Right lobe of liver (tissue), 6 donors: Measurements from ENCODE around the gene CYP39A1. TPM values are rescaled to one million over a fixed set of nuclear protein-coding genes. Genes with fewer than 3 reads are reported as not detected.

Experiments
- ATAC-seq, 4 donors: fragments of 200-7000 bp; cut with Tn5 transposase; one replicate each; pipeline ENCODE4 v1.9.1; 2020; ENCODE audit warnings: mild to moderate bottlenecking in 4 of 4, moderate library complexity in 4 of 4
- DNase-seq, 3 donors: peaks; one replicate each; pipeline ENCODE4 v3.0.0-alpha.2; 2020
- H3K27ac ChIP-seq, 3 donors: fragments of 200-600 bp; one replicate each; pipeline ENCODE4 v1.8.0; 2022
- H3K27me3 ChIP-seq, 2 donors: fragments of 200-600 bp; one replicate each; pipeline ENCODE4 v1.8.0; 2022
- H3K36me3 ChIP-seq, 4 donors: fragments of 200-600 bp; sonication (generic) in 1 of 4; one replicate each; pipeline versions ENCODE4 v1.5.1 to v1.8.0; 2017 to 2022; ENCODE audit warnings: control low read depth in 1 of 4
- H3K4me1 ChIP-seq, 4 donors: fragments of 200-600 bp; sonication (generic) in 1 of 4; one replicate each; pipeline versions ENCODE4 v1.5.1 to v1.8.0; 2017 to 2022; ENCODE audit warnings: control low read depth in 1 of 4
- H3K4me3 ChIP-seq, 3 donors: fragments of 200-600 bp; one replicate each; pipeline ENCODE4 v1.8.0; 2022
- H3K9me3 ChIP-seq, 4 donors: fragments of 200-600 bp; sonication (generic) in 1 of 4; one replicate each; pipeline versions ENCODE4 v1.5.1 to v1.8.0; 2017 to 2022; ENCODE audit warnings: control low read depth in 1 of 4
- POLR2A ChIP-seq: fragments of 450-650 bp; IDR thresholded peaks from one replicate; pipeline ENCODE4 v1.6.1; 2017; ENCODE audit warnings: antibody characterized with exemption, mild to moderate bottlenecking
- WGBS: methylation state at CpG from one replicate; pipeline ENCODE4 v1.1.6; 2018; ENCODE audit warnings: low coverage, low lambda C conversion rate; ENCODE audit not compliant: insufficient coverage; ENCODE audit errors: missing lambda C conversion rate; 5-methylcytosine and 5-hydroxymethylcytosine counted together
- intact Hi-C, 2 donors: fragments of 100-400 bp; cut with DNase I; formaldehyde crosslinking; loops; one replicate each; pipeline versions ENCODE4 v1.11.2 to v1.14.1; 2022
- total RNA-seq, 6 experiments: library from RNA; depleted of rRNA in 2 of 6; stranded (reverse); fragments of >200 nt in 2 of 6; fragmentation: NEBNext Ultra II Directional in 3 of 6; extraction: Animal tissue kit (Norgen Biotek cat#: 25700) in 3 of 6; gene quantifications; one replicate each; pipeline versions ENCODE4 v1.1.0 to v1.2.4, GENCODE V29; 2016 to 2023
- TF ChIP-seq, protein P1 (sequence below), 4 donors: fragments of 200-600 bp in 3 of 4; fragments of 450-650 bp in 1 of 4; IDR thresholded peaks; one replicate each; pipeline versions ENCODE4 v1.5.1 to v1.8.0; 2016 to 2022; ENCODE audit warnings: antibody characterized with exemption in 4 of 4, mild to moderate bottlenecking in 2 of 4
- donor health status: DM: no; HTN: yes; CAD: no.
- donor health status: DM: no; HTN: no; CAD: no.
- donor health status: DM: no; HTN: no; CAD: no.
- donor health status: DM: no; HTN: yes; CAD: no.
- donor health status: DM: no; HTN: yes; CAD: no.

CYP39A1 gene
- total RNA-seq, 6 experiments from 2014 or later: 21.2 to 59.7 (median 37.2) TPM

DNA sequence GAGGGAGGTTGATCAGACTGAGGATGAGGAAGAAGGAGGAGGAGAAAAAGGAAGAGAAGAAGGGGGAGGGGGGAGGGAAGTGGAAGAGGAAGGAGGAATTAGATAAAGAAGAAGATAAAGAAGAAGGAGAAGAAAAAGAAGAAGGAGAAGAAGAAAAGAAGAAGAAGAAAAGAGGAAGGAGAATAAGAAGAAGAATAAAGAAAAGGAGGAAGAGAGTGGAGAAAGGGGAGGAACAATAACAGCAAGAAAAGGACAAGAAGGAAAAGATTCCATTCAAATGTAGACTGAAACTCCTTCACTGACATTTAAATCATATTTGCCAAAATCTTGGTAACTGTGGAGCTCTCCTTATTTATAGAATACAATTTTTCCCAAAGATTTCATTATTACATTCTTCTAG, 127.0 kb downstream of the CYP39A1 start:
- no peaks in the 10 kb centered on the region for H3K9me3 ChIP-seq
- no peaks in the 10 kb centered on the region for H3K4me1 ChIP-seq
- no peak for ATAC-seq
- DNase-seq: no peak
- H3K27me3 ChIP-seq: no peaks in the 10 kb centered on the region
- no peaks in the 10 kb centered on the region for H3K36me3 ChIP-seq
- H3K4me3 ChIP-seq: no peak overlapping the region
- no peak overlapping the region for H3K27ac ChIP-seq
- TF ChIP-seq, protein P1, sequence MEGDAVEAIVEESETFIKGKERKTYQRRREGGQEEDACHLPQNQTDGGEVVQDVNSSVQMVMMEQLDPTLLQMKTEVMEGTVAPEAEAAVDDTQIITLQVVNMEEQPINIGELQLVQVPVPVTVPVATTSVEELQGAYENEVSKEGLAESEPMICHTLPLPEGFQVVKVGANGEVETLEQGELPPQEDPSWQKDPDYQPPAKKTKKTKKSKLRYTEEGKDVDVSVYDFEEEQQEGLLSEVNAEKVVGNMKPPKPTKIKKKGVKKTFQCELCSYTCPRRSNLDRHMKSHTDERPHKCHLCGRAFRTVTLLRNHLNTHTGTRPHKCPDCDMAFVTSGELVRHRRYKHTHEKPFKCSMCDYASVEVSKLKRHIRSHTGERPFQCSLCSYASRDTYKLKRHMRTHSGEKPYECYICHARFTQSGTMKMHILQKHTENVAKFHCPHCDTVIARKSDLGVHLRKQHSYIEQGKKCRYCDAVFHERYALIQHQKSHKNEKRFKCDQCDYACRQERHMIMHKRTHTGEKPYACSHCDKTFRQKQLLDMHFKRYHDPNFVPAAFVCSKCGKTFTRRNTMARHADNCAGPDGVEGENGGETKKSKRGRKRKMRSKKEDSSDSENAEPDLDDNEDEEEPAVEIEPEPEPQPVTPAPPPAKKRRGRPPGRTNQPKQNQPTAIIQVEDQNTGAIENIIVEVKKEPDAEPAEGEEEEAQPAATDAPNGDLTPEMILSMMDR (IDR thresholded peaks at IDR 0.05): no peak
- no peak for TF ChIP-seq POLR2A
- intact Hi-C loops: no loop called here

DNA sequence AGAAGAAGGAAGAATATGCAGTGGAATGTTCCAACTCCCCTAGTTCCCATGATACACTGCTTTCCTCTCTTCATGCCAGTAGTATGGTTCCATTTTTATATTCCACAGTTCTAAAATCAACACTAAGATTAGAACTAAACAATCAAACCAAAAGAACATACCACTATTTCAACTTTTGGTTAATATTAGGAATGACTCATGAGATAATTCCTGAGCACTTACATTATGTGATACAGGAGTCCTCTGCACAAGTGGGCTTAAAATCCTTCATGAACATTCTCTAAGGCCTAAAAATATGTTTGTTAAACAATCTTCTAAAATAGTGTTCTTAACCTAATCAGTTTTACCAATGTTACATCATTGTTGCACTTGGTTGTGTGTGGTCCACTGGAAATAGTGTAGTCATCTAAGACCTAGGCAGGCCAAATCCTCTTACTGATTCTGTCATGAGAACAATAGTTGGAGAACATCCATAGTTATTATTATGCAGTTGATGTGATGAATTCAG, 131.1 kb downstream of the CYP39A1 start:
- peaks cover 0 to 11% (median under 1%) of the 10 kb centered on the region in 4 donors for H3K4me1 ChIP-seq
- intact Hi-C loops: no loop called here
- no peaks in the 10 kb centered on the region for H3K27me3 ChIP-seq
- no peak overlapping the region for H3K27ac ChIP-seq
- H3K36me3 ChIP-seq: no peaks in the 10 kb centered on the region
- TF ChIP-seq POLR2A: no peak
- TF ChIP-seq, protein P1 (IDR thresholded peaks at IDR 0.05): no peak
- no peak for DNase-seq
- ATAC-seq: no peak
- H3K9me3 ChIP-seq: no peaks in the 10 kb centered on the region
- no peak overlapping the region for H3K4me3 ChIP-seq

DNA sequence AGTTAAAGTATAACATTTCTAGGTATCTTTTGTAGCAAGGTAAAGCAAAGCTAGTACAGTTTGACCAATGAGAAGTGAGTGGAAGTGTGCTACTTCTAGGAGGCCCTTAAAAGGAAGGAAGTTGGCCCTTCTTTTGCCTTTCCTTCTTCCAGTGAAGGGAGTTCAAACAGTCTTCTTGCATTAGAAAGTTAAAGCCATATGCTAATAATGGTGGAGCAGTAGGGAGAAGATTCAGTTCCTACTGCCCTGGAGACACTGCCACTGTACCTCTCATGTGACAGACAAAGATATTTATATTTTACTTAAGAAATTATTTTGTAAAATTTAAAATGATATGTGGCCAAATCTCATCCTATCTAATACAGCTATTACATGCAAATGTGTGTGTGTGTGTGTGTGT, 135.4 kb downstream of the CYP39A1 start:
- Histone ChIP-seq H3K36me3 (no peaks in the 10 kb centered on the region), H3K4me1 (peaks cover 0 to 11% (median under 1%) of the 10 kb centered on the region in 4 donors), H3K9me3 (no peaks in the 10 kb centered on the region), H3K27me3 (no peaks in the 10 kb centered on the region), H3K4me3 (no peak overlapping the region), H3K27ac (no peak overlapping the region)
- DNase-seq (no peak), ATAC-seq (no peak)
- intact Hi-C loops: no loop called here
- TF ChIP-seq, protein P1 (IDR thresholded peaks at IDR 0.05): no peak
- no peak for TF ChIP-seq POLR2A

DNA sequence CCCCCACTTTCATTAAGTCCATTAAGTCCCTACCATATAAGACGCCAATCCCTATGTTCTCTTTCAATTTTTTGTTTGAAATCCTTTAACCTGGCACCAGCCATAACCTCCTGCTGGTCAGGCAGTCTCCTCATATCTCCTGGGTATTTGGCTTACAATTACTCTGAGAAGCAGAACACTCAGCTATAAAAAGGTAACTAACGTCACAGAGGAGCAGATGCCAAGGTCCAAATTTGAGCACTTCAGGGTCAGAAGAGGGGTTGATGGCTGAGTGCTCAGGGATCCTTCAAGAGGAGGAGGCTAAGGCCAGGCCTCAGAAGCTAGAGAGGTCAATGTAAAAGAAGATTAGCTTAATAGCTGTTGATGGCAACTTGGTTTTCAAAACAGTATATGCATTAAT, 139.1 kb downstream of the CYP39A1 start:
- Histone ChIP-seq H3K36me3 (no peaks in the 10 kb centered on the region), H3K4me3 (no peak overlapping the region), H3K27me3 (no peaks in the 10 kb centered on the region), H3K27ac (no peak overlapping the region), H3K9me3 (no peaks in the 10 kb centered on the region), H3K4me1 (peaks cover 0 to 32% (median 9%) of the 10 kb centered on the region in 4 donors)
- DNase-seq (no peak), ATAC-seq (no peak)
- TF ChIP-seq, protein P1 (IDR thresholded peaks at IDR 0.05): no peak
- no peak for TF ChIP-seq POLR2A
- intact Hi-C loops: no loop called here
- WGBS: 80% methylated on average over 2 of the region's 2 CpGs

DNA sequence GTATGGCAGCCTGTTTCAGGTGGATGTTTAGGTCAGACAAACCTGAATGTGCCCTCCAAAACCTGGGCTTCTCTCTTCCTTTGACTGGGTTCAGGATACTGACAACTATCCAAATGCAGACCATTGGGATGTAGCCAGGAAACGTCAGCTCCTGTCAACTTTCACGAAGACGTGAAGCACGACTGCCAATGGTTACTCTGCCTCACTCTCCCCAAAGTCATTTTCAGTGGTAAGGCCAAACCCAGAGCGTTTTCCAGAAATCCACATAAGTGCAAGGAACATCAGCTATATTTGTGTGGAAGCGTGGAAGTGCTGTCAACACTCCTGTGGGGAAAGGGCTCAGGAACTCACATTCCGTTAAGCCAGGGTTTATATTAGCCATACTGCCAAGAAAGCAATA, 141.3 kb downstream of the CYP39A1 start:
- H3K9me3 ChIP-seq: no peaks in the 10 kb centered on the region
- H3K27ac ChIP-seq: peak overlapping the region in 1 of 3 donors; percentile 52
- ATAC-seq: no peak
- H3K36me3 ChIP-seq: no peaks in the 10 kb centered on the region
- 79% methylated on average over 7 of the region's 7 CpGs for WGBS
- no peak for TF ChIP-seq POLR2A
- TF ChIP-seq, protein P1 (IDR thresholded peaks at IDR 0.05): no peak
- no peak overlapping the region for H3K4me3 ChIP-seq
- intact Hi-C loops: no loop called here
- H3K4me1 ChIP-seq: peaks cover 0 to 48% (median 15%) of the 10 kb centered on the region in 4 donors
- DNase-seq: no peak
- H3K27me3 ChIP-seq: no peaks in the 10 kb centered on the region
